Prostate gland (tissue), 2 donors: ENCODE results near the gene NUP133.

Experiments
- POLR2A ChIP-seq: fragments of 450-650 bp; IDR thresholded peaks from one replicate; pipeline ENCODE4 v1.6.1; 2016; ENCODE audit warnings: antibody characterized with exemption, mild to moderate bottlenecking
- POLR2AphosphoS5 ChIP-seq: sonication (generic); formaldehyde crosslinking; IDR thresholded peaks from one replicate; pipeline ENCODE4 v1.6.1; 2017; ENCODE audit warnings: antibody characterized with exemption
- TF ChIP-seq, protein P1 (sequence below), 4 experiments: fragments of 200-600 bp in 2 of 4; fragments of 450-650 bp in 2 of 4; sonication (generic) in 2 of 4; IDR thresholded peaks; 1 replicate in 3 of 4; 2 replicates in 1 of 4; pipeline ENCODE4 v1.5.1; 2016 to 2019; ENCODE audit warnings: antibody characterized with exemption in 4 of 4, mild to moderate bottlenecking in 2 of 4, moderate library complexity in 2 of 4

DNA sequence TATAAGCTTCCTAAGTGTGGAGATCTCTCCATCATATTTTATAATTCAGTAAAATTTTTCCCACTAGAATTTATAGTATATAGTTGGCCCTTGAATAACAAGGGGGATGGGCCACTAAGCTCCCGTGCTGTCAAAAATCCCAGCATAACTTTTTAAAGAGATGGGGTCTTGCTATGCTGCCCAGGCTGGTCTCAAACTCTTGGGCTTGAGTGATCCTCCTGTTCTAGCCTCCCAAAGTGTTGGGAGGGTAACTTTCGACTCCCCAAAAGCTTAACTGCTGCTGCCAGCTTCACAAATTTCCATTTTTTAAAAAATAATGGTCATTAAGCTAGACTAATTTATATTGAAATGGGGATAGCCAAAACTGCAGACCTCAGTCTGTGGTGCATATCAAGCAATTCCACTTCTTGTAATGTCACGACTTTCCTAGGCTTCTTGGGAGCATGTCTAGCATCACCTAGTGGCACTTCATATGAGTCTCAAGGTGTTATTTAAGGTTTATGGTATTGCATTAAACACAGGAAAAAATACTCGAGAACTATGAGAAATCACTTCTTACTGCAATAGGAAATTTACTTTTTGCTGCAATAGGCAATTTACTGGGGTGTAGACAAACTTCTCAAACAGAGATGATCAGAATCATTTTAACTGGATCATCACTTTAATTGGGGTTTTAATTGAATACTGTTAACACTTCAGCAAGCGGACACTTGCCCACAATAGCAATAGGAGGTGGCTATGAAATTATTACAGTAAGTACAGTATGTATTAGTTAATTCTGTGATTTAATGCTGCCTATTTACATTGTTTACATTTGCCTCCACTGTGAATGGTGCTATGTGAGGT, 55.0 kb downstream of the NUP133 start:
- TF ChIP-seq, protein P1, sequence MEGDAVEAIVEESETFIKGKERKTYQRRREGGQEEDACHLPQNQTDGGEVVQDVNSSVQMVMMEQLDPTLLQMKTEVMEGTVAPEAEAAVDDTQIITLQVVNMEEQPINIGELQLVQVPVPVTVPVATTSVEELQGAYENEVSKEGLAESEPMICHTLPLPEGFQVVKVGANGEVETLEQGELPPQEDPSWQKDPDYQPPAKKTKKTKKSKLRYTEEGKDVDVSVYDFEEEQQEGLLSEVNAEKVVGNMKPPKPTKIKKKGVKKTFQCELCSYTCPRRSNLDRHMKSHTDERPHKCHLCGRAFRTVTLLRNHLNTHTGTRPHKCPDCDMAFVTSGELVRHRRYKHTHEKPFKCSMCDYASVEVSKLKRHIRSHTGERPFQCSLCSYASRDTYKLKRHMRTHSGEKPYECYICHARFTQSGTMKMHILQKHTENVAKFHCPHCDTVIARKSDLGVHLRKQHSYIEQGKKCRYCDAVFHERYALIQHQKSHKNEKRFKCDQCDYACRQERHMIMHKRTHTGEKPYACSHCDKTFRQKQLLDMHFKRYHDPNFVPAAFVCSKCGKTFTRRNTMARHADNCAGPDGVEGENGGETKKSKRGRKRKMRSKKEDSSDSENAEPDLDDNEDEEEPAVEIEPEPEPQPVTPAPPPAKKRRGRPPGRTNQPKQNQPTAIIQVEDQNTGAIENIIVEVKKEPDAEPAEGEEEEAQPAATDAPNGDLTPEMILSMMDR (IDR thresholded peaks at IDR 0.05) = peak in 3 of 4 experiments; percentile 25 to 50 (median 49)
- TF ChIP-seq POLR2A = no peak
- no peak for TF ChIP-seq POLR2AphosphoS5
